CD1c-positive myeloid dendritic cell (primary cell): ENCODE data around the gene PPP4R4.
"Not testable (repeated sequence)": the region's sequence is repeated elsewhere in the genome, so short reads cannot be mapped to it uniquely, and the experiment has no call there.

Source experiments
- DNase-seq: peaks from one replicate; pipeline ENCODE4 v3.0.0-alpha.2; 2016; ENCODE audit errors: extremely low spot score

PPP4R4 gene

GRCh38 chr14:94269156-94269555 lies 95.0 kb downstream of the PPP4R4 start:
- DNase-seq = no peak

- DNase-seq = not testable (repeated sequence)
Observed at GRCh38 chr14:94276898-94277561, 102.9 kb downstream of the PPP4R4 start.

- DNase-seq = no peak
Observed at GRCh38 chr14:94278731-94279130, 104.6 kb downstream of the PPP4R4 start.

- DNase-seq = no peak
Observed at GRCh38 chr14:94282991-94283723, 109.0 kb downstream of the PPP4R4 start.

- DNase-seq = no peak
Observed at GRCh38 chr14:94284221-94284620, 110.1 kb downstream of the PPP4R4 start.

- no peak for DNase-seq
Observed at GRCh38 chr14:94285158-94285557, 111.0 kb downstream of the PPP4R4 start.

GRCh38 chr14:94288610-94289465 lies 114.7 kb downstream of the PPP4R4 start:
- no peak for DNase-seq

- DNase-seq = no peak
Observed at GRCh38 chr14:94290197-94290596, 116.1 kb downstream of the PPP4R4 start.

GRCh38 chr14:94291159-94291905 lies 117.2 kb downstream of the PPP4R4 start:
- DNase-seq = no peak

- no peak for DNase-seq
Observed at GRCh38 chr14:94291906-94292525, 117.9 kb downstream of the PPP4R4 start.

- DNase-seq = no peak
Observed at GRCh38 chr14:94292526-94292871, 118.4 kb downstream of the PPP4R4 start.

GRCh38 chr14:94292872-94293577 lies 118.9 kb downstream of the PPP4R4 start, which contains the start of gene SERPINA10:
TSS of gene SERPINA10 (minus strand) at chr14:94293268. CDS start at chr14:94290593, 2,675 bp downstream.
- no peak for DNase-seq

- no peak for DNase-seq
Observed at GRCh38 chr14:94293578-94293924, 119.4 kb downstream of the PPP4R4 start.

GRCh38 chr14:94295360-94296180 lies 121.4 kb downstream of the PPP4R4 start:
- DNase-seq = no peak

- not testable (repeated sequence) for DNase-seq
Observed at GRCh38 chr14:94296181-94296545, 122.0 kb downstream of the PPP4R4 start.

- DNase-seq = no peak
Observed at GRCh38 chr14:94298130-94298529, 124.0 kb downstream of the PPP4R4 start.

- DNase-seq = no peak
Observed at GRCh38 chr14:94303111-94303510, 129.0 kb downstream of the PPP4R4 start.

- no peak for DNase-seq
Observed at GRCh38 chr14:94304243-94304642, 130.1 kb downstream of the PPP4R4 start.

- DNase-seq = no peak
Observed at GRCh38 chr14:94305620-94306019, 131.5 kb downstream of the PPP4R4 start.
